HS-27A (cell line): ENCODE results near the gene SPATA20.

Source experiments
- DNase-seq: peaks from one replicate; pipeline ENCODE4 v3.0.0-alpha.2; 2012; ENCODE audit warnings: low read depth, missing footprints

Gene SPATA20

DNA sequence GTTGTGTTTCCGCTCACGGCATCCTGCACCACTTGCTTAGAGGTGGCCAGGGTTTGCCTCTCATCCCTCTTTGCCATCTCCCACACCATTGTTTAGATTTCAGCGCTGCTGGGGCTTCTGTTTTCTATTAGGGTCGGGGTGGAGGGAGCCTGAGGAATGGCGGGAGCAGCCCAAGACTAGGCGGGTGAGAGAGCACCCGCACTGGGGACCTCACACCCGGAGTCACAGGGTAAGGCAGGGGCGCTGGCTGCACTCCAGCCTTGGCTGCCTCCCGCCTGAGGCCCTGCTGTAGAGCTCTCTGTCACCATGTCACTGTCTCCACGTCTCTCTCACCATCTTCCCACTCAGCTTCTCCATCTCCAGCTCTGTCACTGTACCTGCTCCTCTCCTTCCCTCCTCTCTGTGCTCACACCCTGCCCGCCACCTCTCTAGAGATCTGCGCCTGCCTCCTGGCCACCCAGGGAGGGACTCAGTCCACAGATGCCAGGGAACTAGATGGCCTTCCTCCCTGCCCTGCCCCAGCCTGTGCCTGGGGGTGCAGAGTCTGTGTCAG, 54.9 kb downstream of the SPATA20 start:
- no peak for DNase-seq

DNA sequence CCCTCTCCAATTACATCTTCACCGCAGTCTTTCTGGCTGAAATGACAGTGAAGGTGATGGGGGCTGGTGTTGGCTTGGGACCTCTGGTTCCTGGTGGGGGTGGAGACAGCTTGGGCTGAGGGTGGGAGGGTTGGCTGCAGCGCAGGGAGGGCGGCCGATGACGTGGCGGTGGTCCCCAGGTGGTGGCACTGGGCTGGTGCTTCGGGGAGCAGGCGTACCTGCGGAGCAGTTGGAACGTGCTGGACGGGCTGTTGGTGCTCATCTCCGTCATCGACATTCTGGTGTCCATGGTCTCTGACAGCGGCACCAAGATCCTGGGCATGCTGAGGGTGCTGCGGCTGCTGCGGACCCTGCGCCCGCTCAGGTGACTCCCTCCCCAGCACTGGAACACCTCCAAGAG, 55.9 kb downstream of the SPATA20 start:
- no peak for DNase-seq

DNA sequence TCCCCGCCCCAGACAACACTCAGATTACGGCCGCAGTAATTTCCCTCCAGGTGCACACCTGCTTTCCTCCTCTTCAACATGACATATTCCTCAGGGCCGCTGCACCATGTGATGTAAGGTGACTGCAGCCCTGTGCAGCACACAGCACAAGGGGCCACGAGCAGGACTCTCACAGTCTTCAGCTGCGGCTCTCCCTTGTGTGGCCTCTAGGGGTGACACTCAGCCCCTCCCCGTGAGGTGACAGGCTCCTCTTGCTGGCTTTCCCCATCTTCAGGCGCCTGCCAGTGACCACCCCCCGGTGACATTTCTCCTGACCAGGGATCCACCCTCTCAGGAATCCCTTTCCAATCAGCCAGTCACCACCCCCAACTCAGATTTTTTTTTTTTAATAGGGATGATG, 56.4 kb downstream of the SPATA20 start:
- DNase-seq = no peak

DNA sequence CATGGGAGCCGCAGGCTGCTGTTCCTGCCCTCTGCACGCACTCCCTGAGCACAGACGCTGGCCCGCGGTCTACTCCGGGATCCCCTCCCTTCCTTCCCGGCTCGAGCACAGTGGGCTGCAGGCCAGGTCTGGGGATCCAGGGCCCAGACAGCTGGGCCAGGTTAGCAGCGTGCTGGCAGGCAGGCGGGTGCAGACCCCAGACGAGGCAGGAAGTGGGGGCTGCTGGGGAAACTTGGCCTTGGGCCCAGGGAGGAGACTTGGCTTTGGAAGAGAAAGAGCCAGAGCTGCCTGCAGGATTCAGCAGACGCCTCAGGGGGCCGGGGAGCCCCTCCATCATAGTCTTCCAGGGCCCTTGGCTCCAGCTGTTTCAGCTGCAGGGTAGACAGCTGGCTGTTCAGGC, 57.5 kb downstream of the SPATA20 start:
- no peak for DNase-seq

DNA sequence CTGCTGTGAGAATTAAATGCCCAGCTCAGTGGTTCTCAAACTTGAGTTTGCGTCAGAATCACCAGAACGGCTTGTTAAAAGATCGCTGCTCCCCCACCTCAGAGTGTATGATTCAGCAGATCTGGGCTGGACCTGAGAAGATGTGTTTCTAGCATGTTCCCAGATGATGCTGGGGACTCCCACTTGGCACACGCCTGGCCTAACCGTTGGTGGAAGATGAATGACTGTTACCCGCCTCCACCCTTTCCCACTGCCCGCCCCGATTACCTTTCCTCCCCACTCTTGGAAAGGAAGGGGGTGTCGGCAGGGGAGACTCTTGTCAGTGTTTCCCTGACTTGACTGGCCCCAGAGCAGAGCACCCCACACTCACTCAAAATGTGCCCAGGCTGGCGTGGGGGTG, 58.5 kb downstream of the SPATA20 start:
- DNase-seq = no peak
